Heart left ventricle (tissue), 13 donors: ENCODE data around the gene UCHL5.

Experiments used
- POLR2A ChIP-seq, 2 donors: fragments of 450-650 bp; IDR thresholded peaks; one replicate each; pipeline ENCODE4 v1.6.1; 2017; ENCODE audit warnings: antibody characterized with exemption in 2 of 2, mild to moderate bottlenecking in 2 of 2, moderate library complexity in 2 of 2
- TF ChIP-seq, protein P1 (sequence below), 12 donors: fragments of 200-600 bp; sonication (generic) in 4 of 12; IDR thresholded peaks; one replicate each; pipeline versions ENCODE4 v1.5.0 to v1.8.0; 2018 to 2022; ENCODE audit warnings: antibody characterized with exemption in 12 of 12, mild to moderate bottlenecking in 5 of 12
- donor health status: ischemic (EF 13 %, LVEDD 7.1; RV severe dilation, severe dysfunction).
- donor health status: DM: no; HTN: yes; CAD: no.
- donor health status: DM: no; HTN: no; CAD: no.
- donor health status: ischemic (EF 25% LVEDD 6.9; RV normal size, moderate dysfunction).
- donor health status: ischemic (EF 25% LVEDD 5.7; RV mildly dilated, moderate dysfunction).
- donor health status: ischemic (EF 35%, LVEDD 5.7; RV mildly dilated, moderate dysfunction).
- donor health status: nonischemic (EF 11% LVEDD 7.7; RV severe dilation, severe dysfunction).
- donor health status: DM: yes; HTN: yes; CAD: no.
- donor health status: PGD.
- donor health status: ischemic (EF 29% LVEDD 5.4; RV normal size, mild dysfunction).
- donor health status: nonischemic (EF 23%, LVEDD 6.1; RV moderate dilation, normal function).

DNA sequence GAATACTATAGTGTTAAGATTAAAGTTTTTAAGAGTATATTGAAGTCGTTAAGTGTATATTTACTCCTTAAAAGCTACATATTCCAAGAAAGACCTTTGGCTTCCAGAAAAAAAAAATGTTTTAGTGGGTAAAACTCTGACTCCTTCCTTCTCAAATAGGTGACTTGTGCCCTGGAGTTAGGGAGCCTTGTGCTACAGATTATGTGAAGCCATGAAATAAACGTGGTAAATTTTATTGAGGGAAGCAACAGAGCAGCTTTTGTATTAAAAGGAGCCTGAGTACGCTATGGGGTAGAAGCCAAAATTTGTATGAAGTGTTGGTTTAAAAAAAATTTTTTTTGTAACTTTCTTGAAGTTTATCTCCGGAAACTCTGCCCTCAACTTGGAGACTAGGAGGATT is 1.2 kb upstream of the UCHL5 start:
- TF ChIP-seq, protein P1, sequence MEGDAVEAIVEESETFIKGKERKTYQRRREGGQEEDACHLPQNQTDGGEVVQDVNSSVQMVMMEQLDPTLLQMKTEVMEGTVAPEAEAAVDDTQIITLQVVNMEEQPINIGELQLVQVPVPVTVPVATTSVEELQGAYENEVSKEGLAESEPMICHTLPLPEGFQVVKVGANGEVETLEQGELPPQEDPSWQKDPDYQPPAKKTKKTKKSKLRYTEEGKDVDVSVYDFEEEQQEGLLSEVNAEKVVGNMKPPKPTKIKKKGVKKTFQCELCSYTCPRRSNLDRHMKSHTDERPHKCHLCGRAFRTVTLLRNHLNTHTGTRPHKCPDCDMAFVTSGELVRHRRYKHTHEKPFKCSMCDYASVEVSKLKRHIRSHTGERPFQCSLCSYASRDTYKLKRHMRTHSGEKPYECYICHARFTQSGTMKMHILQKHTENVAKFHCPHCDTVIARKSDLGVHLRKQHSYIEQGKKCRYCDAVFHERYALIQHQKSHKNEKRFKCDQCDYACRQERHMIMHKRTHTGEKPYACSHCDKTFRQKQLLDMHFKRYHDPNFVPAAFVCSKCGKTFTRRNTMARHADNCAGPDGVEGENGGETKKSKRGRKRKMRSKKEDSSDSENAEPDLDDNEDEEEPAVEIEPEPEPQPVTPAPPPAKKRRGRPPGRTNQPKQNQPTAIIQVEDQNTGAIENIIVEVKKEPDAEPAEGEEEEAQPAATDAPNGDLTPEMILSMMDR (IDR thresholded peaks at IDR 0.05), result no peak
- no peak for TF ChIP-seq POLR2A (IDR thresholded peaks at IDR 0.05)
